ENCODE measurements around the gene MLPH. TPM values are rescaled to one million over a fixed set of nuclear protein-coding genes. Genes with fewer than 3 reads are reported as not detected.

Gene MLPH
- total RNA-seq, 2 experiments from 2014 or later, result not detected

DNA sequence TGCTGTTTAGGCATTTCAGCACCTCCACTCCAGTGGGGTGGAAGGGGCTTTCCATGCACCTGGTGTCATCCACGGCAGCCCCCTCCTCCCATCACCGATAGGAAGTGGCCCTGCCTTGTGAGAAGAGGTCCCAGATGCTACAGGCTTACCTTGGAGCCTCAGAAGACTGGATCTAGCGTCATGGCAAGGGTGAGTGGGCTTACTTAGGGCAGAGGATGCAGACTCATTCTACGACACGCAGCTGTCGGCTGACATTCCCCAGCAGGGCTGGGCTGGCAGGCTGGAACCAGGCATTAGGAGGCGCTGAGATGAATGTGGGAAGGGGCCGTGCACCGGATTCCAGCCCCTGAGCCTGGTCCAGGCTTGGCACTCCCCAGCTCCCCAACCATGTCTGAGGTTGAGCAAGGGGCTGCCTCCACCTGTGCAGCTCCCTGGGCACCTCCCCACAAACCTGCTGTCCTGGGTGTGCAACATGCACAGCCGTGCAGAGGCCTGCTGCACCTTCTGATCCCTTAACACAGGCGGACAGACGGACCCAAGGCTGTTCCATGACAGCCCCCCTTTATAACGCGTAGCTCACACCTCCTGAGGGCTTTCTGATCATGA, 77.6 kb downstream of the MLPH start:
- POLR2A ChIA-PET, result no interaction called here
- Mint-ChIP-seq H3K27me3 (peaks cover 10% of the 10 kb centered on the region), H3K9me3 (no peaks in the 10 kb centered on the region), H3K4me1 (no peaks in the 10 kb centered on the region), H3K36me3 (no peaks in the 10 kb centered on the region), H3K27ac (no peak overlapping the region), H3K4me3 (no peak overlapping the region)
- ATAC-seq (ENCODE audit: low read depth) (no peak), DNase-seq (peak; percentile 14)

DNA sequence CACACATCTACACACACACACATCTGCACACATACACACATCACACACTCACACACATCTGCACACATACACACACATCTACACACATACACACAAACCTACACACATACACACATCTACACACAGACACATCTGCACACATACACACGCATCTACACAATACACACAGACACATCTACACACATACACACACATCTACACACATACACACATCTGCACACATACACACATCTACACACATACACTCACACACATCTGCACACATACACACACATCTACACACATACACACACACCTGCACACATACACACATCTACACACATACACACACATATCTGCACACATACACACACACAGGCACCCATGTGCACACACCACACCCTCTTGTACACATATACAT, 78.9 kb downstream of the MLPH start:
- POLR2A ChIA-PET, result no interaction called here
- Mint-ChIP-seq H3K9me3 (no peaks in the 10 kb centered on the region), H3K4me3 (no peak overlapping the region), H3K4me1 (no peaks in the 10 kb centered on the region), H3K36me3 (no peaks in the 10 kb centered on the region), H3K27me3 (peaks cover 10% of the 10 kb centered on the region), H3K27ac (no peak overlapping the region)
- no peak for DNase-seq
- no peak for ATAC-seq (ENCODE audit: low read depth)

DNA sequence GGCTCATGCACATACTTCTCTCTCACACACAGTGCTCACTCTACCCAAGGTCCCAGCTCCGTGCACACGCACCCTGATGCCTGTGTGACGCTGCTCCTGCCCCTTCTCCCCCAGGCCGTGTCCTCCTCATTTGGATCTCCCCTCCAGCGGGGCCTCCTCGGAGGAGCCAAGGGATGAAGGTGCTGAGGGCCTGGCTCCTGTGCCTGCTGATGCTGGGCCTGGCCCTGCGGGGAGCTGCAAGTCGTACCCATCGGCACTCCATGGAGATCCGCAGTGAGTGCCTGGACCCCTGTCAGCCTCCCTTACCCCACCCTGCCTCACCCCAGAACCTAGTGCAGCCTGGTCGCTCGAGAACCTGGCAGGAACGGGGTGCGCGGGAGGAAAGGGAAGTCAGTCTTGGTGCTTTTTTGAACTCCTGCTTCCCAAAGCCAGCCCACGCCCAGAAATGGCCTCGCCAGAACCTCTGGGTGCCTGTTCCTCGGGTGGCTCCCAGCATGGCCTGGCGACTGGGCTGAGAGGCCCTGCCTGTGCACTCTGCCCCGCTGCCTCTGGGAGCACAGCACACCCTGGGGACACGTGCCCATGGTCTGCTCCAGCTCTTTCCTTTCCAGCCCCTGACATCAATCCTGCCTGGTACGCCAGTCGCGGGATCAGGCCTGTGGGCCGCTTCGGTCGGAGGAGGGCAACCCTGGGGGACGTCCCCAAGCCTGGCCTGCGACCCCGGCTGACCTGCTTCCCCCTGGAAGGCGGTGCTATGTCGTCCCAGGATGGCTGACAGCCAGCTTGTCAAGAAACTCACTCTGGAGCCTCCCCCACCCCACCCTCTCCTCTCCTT, 79.6 kb downstream of the MLPH start, which contains the start of gene PRLH:
Gene PRLH, plus strand, starts transcription at position 174 of the 835 bp plus-strand sequence. Its CDS starts 0 bp downstream, at position 174.
- H3K9me3 Mint-ChIP-seq, result no peaks in the 10 kb centered on the region
- H3K4me3 Mint-ChIP-seq, result no peak within 1 kb of the TSS
- no peaks in the 10 kb centered on the region for H3K4me1 Mint-ChIP-seq
- no peak within 1 kb of the TSS for H3K27ac Mint-ChIP-seq
- ATAC-seq (ENCODE audit: low read depth) (no peak), DNase-seq (no peak)
- POLR2A ChIA-PET, result no interaction called here
- H3K36me3 Mint-ChIP-seq, result no peaks in the 10 kb centered on the region
- peaks cover 10% of the 10 kb centered on the region for H3K27me3 Mint-ChIP-seq

- Mint-ChIP-seq H3K27ac (no peak overlapping the region), H3K27me3 (peaks cover 5% of the 10 kb centered on the region), H3K4me1 (no peaks in the 10 kb centered on the region), H3K9me3 (no peaks in the 10 kb centered on the region), H3K36me3 (no peaks in the 10 kb centered on the region), H3K4me3 (no peak overlapping the region)
- ATAC-seq (ENCODE audit: low read depth) (no peak), DNase-seq (no peak)
- POLR2A ChIA-PET, result no interaction called here
Measured at GRCh38 chr2:237567276-237568029, 80.4 kb downstream of the MLPH start.

DNA sequence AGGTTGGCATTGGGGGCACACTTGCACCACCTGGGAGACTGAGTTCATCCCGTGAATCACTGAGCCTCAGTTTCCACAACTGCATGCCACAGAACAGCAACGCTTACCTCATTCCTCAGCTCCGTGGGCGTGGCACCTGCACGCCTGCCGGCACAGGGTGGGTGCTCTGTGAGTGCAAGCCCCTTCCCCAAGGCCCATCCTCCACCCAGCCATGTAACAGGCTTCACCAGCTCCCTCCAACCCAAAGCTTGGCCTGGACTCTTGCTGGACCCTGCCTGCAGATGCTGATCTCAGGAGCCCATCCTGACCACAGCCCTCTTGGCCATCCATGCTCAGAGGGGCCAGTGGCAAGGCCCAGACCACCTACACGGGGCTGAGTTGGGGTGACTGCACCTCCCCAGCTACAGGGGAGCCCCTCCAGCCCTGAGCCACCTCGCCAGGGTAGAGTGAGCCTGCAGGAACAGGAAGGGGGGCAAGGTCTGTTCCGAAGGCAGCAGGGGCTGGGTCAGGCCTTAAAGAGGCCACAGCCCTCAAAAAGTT, 81.1 kb downstream of the MLPH start:
- no peak for ATAC-seq (ENCODE audit: low read depth)
- DNase-seq, result no peak

DNA sequence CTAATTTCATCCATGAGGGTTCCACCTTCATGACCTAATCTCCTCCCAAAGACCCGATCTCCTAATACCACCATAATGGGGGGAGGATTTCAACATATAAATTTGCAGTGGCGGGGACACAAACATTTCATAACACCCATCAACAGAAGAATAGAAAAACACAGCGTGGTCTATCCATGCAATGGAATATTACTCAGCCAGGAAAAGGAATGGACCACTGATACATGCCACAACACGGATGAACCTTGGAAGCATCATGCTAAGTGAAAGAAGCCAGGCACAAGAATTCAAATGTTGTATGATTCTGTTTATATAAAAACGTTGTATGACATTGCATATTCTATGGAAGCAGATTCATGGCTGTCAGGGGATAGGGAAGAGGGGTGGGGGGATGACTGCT, 82.0 kb downstream of the MLPH start:
- Mint-ChIP-seq H3K9me3 (no peaks in the 10 kb centered on the region), H3K4me1 (no peaks in the 10 kb centered on the region), H3K36me3 (no peaks in the 10 kb centered on the region), H3K4me3 (no peak overlapping the region), H3K27me3 (peaks cover 3% of the 10 kb centered on the region), H3K27ac (no peak overlapping the region)
- ATAC-seq (ENCODE audit: low read depth) (no peak), DNase-seq (no peak)
- POLR2A ChIA-PET, result no interaction called here

More for the DNA sequence above, 81.1 kb downstream of the MLPH start:
- Mint-ChIP-seq H3K9me3 (no peaks in the 10 kb centered on the region), H3K4me1 (no peaks in the 10 kb centered on the region), H3K27me3 (peaks cover 3% of the 10 kb centered on the region), H3K4me3 (no peak overlapping the region), H3K36me3 (no peaks in the 10 kb centered on the region), H3K27ac (no peak overlapping the region)
- POLR2A ChIA-PET, result no interaction called here

DNA sequence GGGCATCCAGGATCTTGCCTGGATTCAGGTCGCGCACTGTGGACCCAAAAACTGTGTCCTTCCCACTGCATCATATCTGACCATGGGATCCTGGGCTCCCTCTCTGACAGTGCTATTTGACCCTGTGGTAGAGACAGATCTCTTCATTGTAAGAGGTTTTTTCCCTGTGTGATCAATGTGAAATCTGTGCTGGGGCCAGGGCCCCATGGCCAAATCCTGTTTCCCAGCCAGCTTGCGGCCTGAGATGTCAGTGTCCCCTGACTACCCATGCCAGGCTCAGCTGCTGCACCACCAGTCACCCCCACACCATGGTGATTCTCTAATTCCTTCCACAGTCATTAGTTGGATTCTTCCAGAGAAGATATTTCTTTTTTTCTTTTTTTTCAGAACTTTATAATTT, 82.8 kb downstream of the MLPH start:
- H3K27ac Mint-ChIP-seq, result no peak overlapping the region
- DNase-seq (no peak), ATAC-seq (ENCODE audit: low read depth) (no peak)
- no peak overlapping the region for H3K4me3 Mint-ChIP-seq
- H3K27me3 Mint-ChIP-seq, result no peaks in the 10 kb centered on the region
- POLR2A ChIA-PET, result no interaction called here
- no peaks in the 10 kb centered on the region for H3K36me3 Mint-ChIP-seq
- H3K9me3 Mint-ChIP-seq, result no peaks in the 10 kb centered on the region
- no peaks in the 10 kb centered on the region for H3K4me1 Mint-ChIP-seq

- ATAC-seq (ENCODE audit: low read depth) (no peak), DNase-seq (no peak)
- H3K4me3 Mint-ChIP-seq, result no peak overlapping the region
- H3K27me3 Mint-ChIP-seq, result no peaks in the 10 kb centered on the region
- no peaks in the 10 kb centered on the region for H3K9me3 Mint-ChIP-seq
- H3K27ac Mint-ChIP-seq, result no peak overlapping the region
- H3K36me3 Mint-ChIP-seq, result no peaks in the 10 kb centered on the region
- POLR2A ChIA-PET, result interaction anchor here (0.7 kb wide), 1 partner anchor 450 kb away, joined by 5 read pairs; no protein-coding TSS in a partner anchor
- H3K4me1 Mint-ChIP-seq, result no peaks in the 10 kb centered on the region
Measured at GRCh38 chr2:237570776-237571335, 83.8 kb downstream of the MLPH start.

DNA sequence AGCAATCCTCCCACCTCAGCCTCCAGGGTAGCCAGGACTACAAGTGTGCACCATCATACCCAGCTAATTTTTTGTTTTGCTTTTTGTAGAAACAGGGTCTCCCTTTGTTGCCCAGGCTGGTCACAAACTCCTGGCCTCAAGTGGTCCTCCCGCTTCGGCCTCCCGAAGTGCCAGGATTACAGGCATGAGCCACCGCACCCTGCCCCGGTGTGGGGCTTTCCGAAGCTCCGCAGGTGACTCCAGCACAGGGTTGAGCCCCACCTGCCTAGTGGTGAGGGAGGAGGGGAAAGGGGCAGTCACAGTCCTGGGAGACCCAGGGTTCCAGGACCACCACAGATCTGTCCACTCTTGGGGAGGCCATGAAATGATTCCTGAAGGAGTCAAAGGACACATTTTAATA, 84.5 kb downstream of the MLPH start:
- no peaks in the 10 kb centered on the region for H3K4me1 Mint-ChIP-seq
- H3K9me3 Mint-ChIP-seq, result no peaks in the 10 kb centered on the region
- POLR2A ChIA-PET, result interaction anchor here (0.7 to 1.6 kb wide), 2 partner anchors 58 to 451 kb away, joined by 5 to 8 read pairs; no protein-coding TSS in a partner anchor
- H3K27ac Mint-ChIP-seq, result no peak overlapping the region
- H3K4me3 Mint-ChIP-seq, result no peak overlapping the region
- no peaks in the 10 kb centered on the region for H3K36me3 Mint-ChIP-seq
- DNase-seq (no peak), ATAC-seq (ENCODE audit: low read depth) (no peak)
- H3K27me3 Mint-ChIP-seq, result no peaks in the 10 kb centered on the region

DNA sequence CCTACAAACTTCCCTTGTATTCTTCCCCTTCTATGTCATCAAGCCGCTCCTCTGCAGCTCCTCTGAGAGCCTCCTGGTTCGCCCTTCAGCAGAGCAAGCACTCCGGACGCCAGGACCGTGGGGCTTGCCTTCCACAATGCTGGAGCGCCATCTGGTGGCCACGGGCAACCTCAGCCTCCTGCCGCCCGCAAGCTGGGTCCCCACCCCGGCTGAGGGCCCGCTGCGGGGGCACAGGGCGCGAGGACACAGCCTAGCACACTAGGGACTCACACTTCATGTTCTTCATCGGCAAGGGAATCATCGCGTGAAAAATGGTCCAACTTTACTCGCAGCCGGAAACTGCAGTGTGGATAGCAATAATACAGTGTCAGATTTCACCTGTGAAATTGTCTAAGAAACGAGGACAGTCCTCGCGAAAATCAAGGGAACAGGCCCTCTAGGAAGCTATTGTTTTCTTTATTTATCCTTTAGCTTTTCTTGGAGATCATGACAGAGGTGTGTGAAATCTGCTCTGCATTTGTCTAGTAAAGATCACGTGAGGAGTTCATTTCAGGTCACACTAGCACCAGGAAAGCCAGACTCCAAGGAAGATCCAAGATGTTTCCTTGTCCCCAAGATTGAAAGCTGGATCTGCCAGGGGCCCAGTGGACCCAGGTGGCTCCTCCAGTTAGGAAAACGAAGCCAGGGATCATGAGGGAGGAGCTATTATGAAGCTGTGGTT, 85.1 kb downstream of the MLPH start:
- ATAC-seq (ENCODE audit: low read depth) (peak; percentile 88), DNase-seq (peak; percentile 89)
- Mint-ChIP-seq H3K36me3 (no peaks in the 10 kb centered on the region), H3K4me1 (no peaks in the 10 kb centered on the region), H3K4me3 (no peak overlapping the region), H3K27ac (no peak overlapping the region), H3K9me3 (no peaks in the 10 kb centered on the region), H3K27me3 (no peaks in the 10 kb centered on the region)
- POLR2A ChIA-PET, result interaction anchor here (1.6 kb wide), 1 partner anchor 59 kb away, joined by 8 read pairs; no protein-coding TSS in a partner anchor

DNA sequence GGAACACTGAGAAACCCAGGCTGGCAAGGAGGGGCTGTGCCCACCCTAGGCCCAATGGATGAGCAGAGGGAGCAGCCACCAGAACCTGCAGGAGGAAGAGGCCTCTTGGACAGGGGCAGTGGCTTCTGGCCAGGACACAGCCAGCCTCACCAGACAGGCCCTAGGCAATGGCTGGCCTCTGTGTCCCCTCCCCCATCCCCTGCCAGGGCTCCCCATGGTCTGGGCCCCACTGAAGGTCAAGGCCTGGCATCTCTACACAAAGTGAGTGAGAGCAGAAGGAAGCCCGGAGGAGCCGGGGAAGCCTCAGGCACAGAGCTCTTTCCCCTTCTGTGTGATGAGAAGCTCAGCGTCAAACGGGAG, 85.7 kb downstream of the MLPH start:
- H3K9me3 Mint-ChIP-seq, result no peaks in the 10 kb centered on the region

DNA sequence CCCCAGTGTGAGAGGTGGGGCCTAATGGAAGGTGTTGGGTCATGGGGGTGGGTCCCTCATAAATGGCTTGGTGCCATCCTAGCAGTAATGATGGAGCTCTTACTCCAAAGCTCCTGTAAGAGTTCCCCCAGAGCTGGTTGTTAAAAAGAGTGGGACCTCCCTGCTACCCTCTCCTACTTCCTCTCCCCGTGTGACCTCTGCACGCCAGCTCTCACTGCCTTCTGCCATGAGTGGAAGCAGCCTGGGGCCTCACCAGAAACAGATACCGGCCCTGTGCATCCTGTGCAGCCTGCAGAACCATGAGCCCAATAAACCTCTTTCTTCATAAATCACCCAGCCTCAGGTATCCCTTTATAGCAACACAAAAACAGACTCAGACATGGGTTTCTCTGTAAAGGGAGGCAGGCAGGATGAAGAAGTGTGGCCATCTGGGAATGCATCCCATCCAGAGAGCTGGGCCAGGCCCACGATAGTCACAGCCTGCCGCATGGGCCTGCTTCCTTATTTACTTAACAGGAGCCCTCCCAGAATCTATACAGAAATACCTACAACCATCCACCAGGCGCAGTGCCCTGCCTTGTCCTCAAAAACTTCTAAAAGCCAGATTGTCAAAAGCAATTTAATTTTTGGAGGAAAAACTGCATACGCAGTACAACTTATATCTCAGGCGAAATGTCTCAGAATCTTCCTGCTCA, 86.8 kb downstream of the MLPH start:
- ATAC-seq (ENCODE audit: low read depth) (no peak), DNase-seq (no peak)
- H3K9me3 Mint-ChIP-seq, result no peaks in the 10 kb centered on the region
- no peaks in the 10 kb centered on the region for H3K27me3 Mint-ChIP-seq
- H3K36me3 Mint-ChIP-seq, result no peaks in the 10 kb centered on the region
- no peaks in the 10 kb centered on the region for H3K4me1 Mint-ChIP-seq
- no peak overlapping the region for H3K27ac Mint-ChIP-seq
- POLR2A ChIA-PET, result no interaction called here
- H3K4me3 Mint-ChIP-seq, result no peak overlapping the region

More for the DNA sequence above, 85.7 kb downstream of the MLPH start:
- Mint-ChIP-seq H3K4me1 (no peaks in the 10 kb centered on the region), H3K27me3 (no peaks in the 10 kb centered on the region), H3K4me3 (no peak overlapping the region), H3K27ac (no peak overlapping the region), H3K36me3 (no peaks in the 10 kb centered on the region)
- POLR2A ChIA-PET, result interaction anchor here (1.6 kb wide), 1 partner anchor 59 kb away, joined by 8 read pairs; no protein-coding TSS in a partner anchor
- DNase-seq (no peak), ATAC-seq (ENCODE audit: low read depth) (no peak)
